GM19395 (cell line): ENCODE results near the gene ARHGAP15.
A peak's percentile ranks its signal among the peaks of the same experiment; 100 is the strongest.

Experiments used
- ATAC-seq: cut with Tn5 transposase; IDR thresholded peaks from one replicate; pipeline ENCODE4 v1.9.1; 2021; ENCODE audit warnings: mild to moderate bottlenecking, moderate library complexity; ENCODE audit not compliant: unreplicated experiment

Gene ARHGAP15

GRCh38 chr2:143163499-143163898 is 34.3 kb downstream of the ARHGAP15 start:
- ATAC-seq = no peak

- no peak for ATAC-seq
Measured at GRCh38 chr2:143165291-143165690, 36.1 kb downstream of the ARHGAP15 start.

GRCh38 chr2:143169105-143169504 is 39.9 kb downstream of the ARHGAP15 start:
- no peak for ATAC-seq

GRCh38 chr2:143171817-143172216 is 42.6 kb downstream of the ARHGAP15 start:
- ATAC-seq = no peak

- ATAC-seq = no peak
Measured at GRCh38 chr2:143175438-143175837, 46.2 kb downstream of the ARHGAP15 start.

GRCh38 chr2:143176606-143177005 is 47.4 kb downstream of the ARHGAP15 start:
- peak; percentile 29 for ATAC-seq

- peak; percentile 99 for ATAC-seq
Measured at GRCh38 chr2:143177096-143177786, 48.0 kb downstream of the ARHGAP15 start.

GRCh38 chr2:143181494-143181893 is 52.3 kb downstream of the ARHGAP15 start:
- no peak for ATAC-seq

- no peak for ATAC-seq
Measured at GRCh38 chr2:143182649-143183048, 53.4 kb downstream of the ARHGAP15 start.

GRCh38 chr2:143183804-143184463 is 54.7 kb downstream of the ARHGAP15 start:
- peak; percentile 92 for ATAC-seq

- ATAC-seq = no peak
Measured at GRCh38 chr2:143186876-143187275, 57.7 kb downstream of the ARHGAP15 start.

GRCh38 chr2:143190431-143190830 is 61.2 kb downstream of the ARHGAP15 start:
- no peak for ATAC-seq

GRCh38 chr2:143192106-143192505 is 62.9 kb downstream of the ARHGAP15 start:
- ATAC-seq = no peak

- ATAC-seq = no peak
Measured at GRCh38 chr2:143192716-143193115, 63.5 kb downstream of the ARHGAP15 start.

GRCh38 chr2:143193121-143193520 is 63.9 kb downstream of the ARHGAP15 start:
- no peak for ATAC-seq

- ATAC-seq = no peak
Measured at GRCh38 chr2:143195511-143195910, 66.3 kb downstream of the ARHGAP15 start.

GRCh38 chr2:143204062-143204461 is 74.8 kb downstream of the ARHGAP15 start:
- ATAC-seq = no peak

- ATAC-seq = peak; percentile 63
Measured at GRCh38 chr2:143205106-143205764, 76.0 kb downstream of the ARHGAP15 start.

- no peak for ATAC-seq
Measured at GRCh38 chr2:143209570-143210445, 80.6 kb downstream of the ARHGAP15 start.

GRCh38 chr2:143210446-143210819 is 81.2 kb downstream of the ARHGAP15 start:
- ATAC-seq = no peak

- ATAC-seq = no peak
Measured at GRCh38 chr2:143217512-143218115, 88.4 kb downstream of the ARHGAP15 start.
